ENCODE data around the gene NANOS1.

Gene NANOS1

GRCh38 chr10:118986815-118987790, 42.4 kb upstream of the NANOS1 start:
- TF ChIP-seq EZH2phosphoT487 (IDR thresholded peaks at IDR 0.05; ENCODE audit: low read depth) (no peak), CTCF (IDR thresholded peaks at IDR 0.05; ENCODE audit: low read depth, low read length) (no peak)
- Histone ChIP-seq H2AFZ (ENCODE audit: low read depth, low read length) (no peak overlapping the region), H3K4me1 (ENCODE audit: low read length) (peaks cover 8% of the 10 kb centered on the region), H3K4me2 (ENCODE audit: low read length) (peak overlapping the region; percentile 10), H3K4me3 (ENCODE audit: low read length) (no peak overlapping the region), H3K9ac (ENCODE audit: low read length) (no peak overlapping the region), H3K27ac (ENCODE audit: low read length) (no peak overlapping the region), H3K36me3 (replicated peaks; ENCODE audit: low read depth, low read length) (no peaks in the 10 kb centered on the region), H3K9me3 (ENCODE audit: insufficient read depth, low read length) (peaks cover 9% of the 10 kb centered on the region; the same call in 1 of the 2 replicates), H3K27me3 (ENCODE audit: low read depth, low read length) (peaks cover 37% of the 10 kb centered on the region), H3K79me2 (ENCODE audit: low read length) (no peaks in the 10 kb centered on the region), H4K20me1 (ENCODE audit: insufficient read depth, low read length) (no peaks in the 10 kb centered on the region)

GRCh38 chr10:118990326-118990725, 39.2 kb upstream of the NANOS1 start:
- no peak overlapping the region for H3K27ac ChIP-seq (ENCODE audit: low read length)
- H3K9ac ChIP-seq (ENCODE audit: low read length), result no peak overlapping the region
- H3K79me2 ChIP-seq (ENCODE audit: low read length), result no peaks in the 10 kb centered on the region
- H3K4me3 ChIP-seq (ENCODE audit: low read length), result no peak overlapping the region
- H2AFZ ChIP-seq (ENCODE audit: low read depth, low read length), result no peak overlapping the region
- H3K27me3 ChIP-seq (ENCODE audit: low read depth, low read length), result peaks cover 50% of the 10 kb centered on the region
- no peak overlapping the region for H3K4me2 ChIP-seq (ENCODE audit: low read length)
- no peaks in the 10 kb centered on the region for H4K20me1 ChIP-seq (ENCODE audit: insufficient read depth, low read length)
- H3K9me3 ChIP-seq (ENCODE audit: insufficient read depth, low read length), result peaks cover 9% of the 10 kb centered on the region; the same call in 1 of the 2 replicates
- no peak for TF ChIP-seq EZH2phosphoT487 (IDR thresholded peaks at IDR 0.05; ENCODE audit: low read depth)
- no peak for TF ChIP-seq CTCF (IDR thresholded peaks at IDR 0.05; ENCODE audit: low read depth, low read length)
- peaks cover 8% of the 10 kb centered on the region for H3K4me1 ChIP-seq (ENCODE audit: low read length)
- no peaks in the 10 kb centered on the region for H3K36me3 ChIP-seq (replicated peaks; ENCODE audit: low read depth, low read length)

- Histone ChIP-seq H3K9me3 (ENCODE audit: insufficient read depth, low read length) (no peaks in the 10 kb centered on the region), H3K4me1 (ENCODE audit: low read length) (peaks cover under 1% of the 10 kb centered on the region), H3K27ac (ENCODE audit: low read length) (no peak overlapping the region), H3K4me3 (ENCODE audit: low read length) (no peak overlapping the region), H3K4me2 (ENCODE audit: low read length) (no peak overlapping the region), H3K27me3 (ENCODE audit: low read depth, low read length) (peaks cover 48% of the 10 kb centered on the region), H2AFZ (ENCODE audit: low read depth, low read length) (no peak overlapping the region), H3K36me3 (replicated peaks; ENCODE audit: low read depth, low read length) (no peaks in the 10 kb centered on the region), H3K79me2 (ENCODE audit: low read length) (no peaks in the 10 kb centered on the region), H3K9ac (ENCODE audit: low read length) (no peak overlapping the region), H4K20me1 (ENCODE audit: insufficient read depth, low read length) (no peaks in the 10 kb centered on the region)
- TF ChIP-seq CTCF (IDR thresholded peaks at IDR 0.05; ENCODE audit: low read depth, low read length), result no peak
- no peak for TF ChIP-seq EZH2phosphoT487 (IDR thresholded peaks at IDR 0.05; ENCODE audit: low read depth)
Observed at GRCh38 chr10:118992496-118992895, 37.0 kb upstream of the NANOS1 start.

- Histone ChIP-seq H3K27me3 (ENCODE audit: low read depth, low read length) (peaks cover 45% of the 10 kb centered on the region), H3K4me1 (ENCODE audit: low read length) (no peaks in the 10 kb centered on the region), H3K4me3 (ENCODE audit: low read length) (no peak overlapping the region), H3K36me3 (replicated peaks; ENCODE audit: low read depth, low read length) (no peaks in the 10 kb centered on the region), H3K79me2 (ENCODE audit: low read length) (no peaks in the 10 kb centered on the region), H3K4me2 (ENCODE audit: low read length) (no peak overlapping the region), H3K9ac (ENCODE audit: low read length) (no peak overlapping the region), H2AFZ (ENCODE audit: low read depth, low read length) (no peak overlapping the region), H3K27ac (ENCODE audit: low read length) (no peak overlapping the region), H3K9me3 (ENCODE audit: insufficient read depth, low read length) (no peaks in the 10 kb centered on the region), H4K20me1 (ENCODE audit: insufficient read depth, low read length) (no peaks in the 10 kb centered on the region)
- no peak for TF ChIP-seq EZH2phosphoT487 (IDR thresholded peaks at IDR 0.05; ENCODE audit: low read depth)
- TF ChIP-seq CTCF (IDR thresholded peaks at IDR 0.05; ENCODE audit: low read depth, low read length), result no peak
Observed at GRCh38 chr10:118993214-118993613, 36.3 kb upstream of the NANOS1 start.
